ENCODE results near the gene SMAD6.

SMAD6 gene

GRCh38 chr15:66772604-66773128 lies 70.6 kb downstream of the SMAD6 start:
- no peak overlapping the region for H3K4me3 ChIP-seq (ENCODE audit: low read length in 2 of 2)
- peak overlapping the region; percentile 60 to 80 for H3K27ac ChIP-seq (ENCODE audit: low read depth in 2 of 2, low read length in 2 of 2)
- H3K4me1 ChIP-seq (ENCODE audit: control insufficient read depth in 2 of 2, insufficient read depth in 2 of 2, low read length in 2 of 2), result peaks cover 35 to 43% of the 10 kb centered on the region in 2 donors
- H3K27me3 ChIP-seq (ENCODE audit: control insufficient read depth in 2 of 2, insufficient read depth in 2 of 2, low read length in 2 of 2), result no peaks in the 10 kb centered on the region
- no peaks in the 10 kb centered on the region for H3K9me3 ChIP-seq (ENCODE audit: control insufficient read depth in 2 of 2, low read length in 2 of 2)
- peak overlapping the region in 1 of 2 donors; percentile 45 for H3K9ac ChIP-seq (ENCODE audit: low read depth in 1 of 2, low read length in 2 of 2)
- no peaks in the 10 kb centered on the region for H3K36me3 ChIP-seq (ENCODE audit: control insufficient read depth in 2 of 2, insufficient read depth in 2 of 2, low read length in 2 of 2)

GRCh38 chr15:66773129-66773873 lies 71.3 kb downstream of the SMAD6 start:
- Histone ChIP-seq H3K27me3 (ENCODE audit: control insufficient read depth in 2 of 2, insufficient read depth in 2 of 2, low read length in 2 of 2) (no peaks in the 10 kb centered on the region), H3K27ac (ENCODE audit: low read depth in 2 of 2, low read length in 2 of 2) (peak overlapping the region; percentile 60 to 80), H3K36me3 (ENCODE audit: control insufficient read depth in 2 of 2, insufficient read depth in 2 of 2, low read length in 2 of 2) (no peaks in the 10 kb centered on the region), H3K4me3 (ENCODE audit: low read length in 2 of 2) (no peak overlapping the region), H3K4me1 (ENCODE audit: control insufficient read depth in 2 of 2, insufficient read depth in 2 of 2, low read length in 2 of 2) (peaks cover 37 to 45% of the 10 kb centered on the region in 2 donors), H3K9me3 (ENCODE audit: control insufficient read depth in 2 of 2, low read length in 2 of 2) (no peaks in the 10 kb centered on the region), H3K9ac (ENCODE audit: low read depth in 1 of 2, low read length in 2 of 2) (peak overlapping the region in 1 of 2 donors; percentile 45)

- Histone ChIP-seq H3K4me3 (ENCODE audit: low read length in 2 of 2) (no peak overlapping the region), H3K27ac (ENCODE audit: low read depth in 2 of 2, low read length in 2 of 2) (peak overlapping the region; percentile 26 to 53), H3K9me3 (ENCODE audit: control insufficient read depth in 2 of 2, low read length in 2 of 2) (no peaks in the 10 kb centered on the region), H3K27me3 (ENCODE audit: control insufficient read depth in 2 of 2, insufficient read depth in 2 of 2, low read length in 2 of 2) (no peaks in the 10 kb centered on the region), H3K36me3 (ENCODE audit: control insufficient read depth in 2 of 2, insufficient read depth in 2 of 2, low read length in 2 of 2) (no peaks in the 10 kb centered on the region), H3K9ac (ENCODE audit: low read depth in 1 of 2, low read length in 2 of 2) (peak overlapping the region in 1 of 2 donors; percentile 32), H3K4me1 (ENCODE audit: control insufficient read depth in 2 of 2, insufficient read depth in 2 of 2, low read length in 2 of 2) (peaks cover 44 to 54% of the 10 kb centered on the region in 2 donors)
Observed at GRCh38 chr15:66774001-66774814, 72.2 kb downstream of the SMAD6 start.

- no peaks in the 10 kb centered on the region for H3K36me3 ChIP-seq (ENCODE audit: control insufficient read depth in 2 of 2, insufficient read depth in 2 of 2, low read length in 2 of 2)
- H3K4me1 ChIP-seq (ENCODE audit: control insufficient read depth in 2 of 2, insufficient read depth in 2 of 2, low read length in 2 of 2), result peaks cover 53 to 61% of the 10 kb centered on the region in 2 donors
- no peak overlapping the region for H3K9ac ChIP-seq (ENCODE audit: low read depth in 1 of 2, low read length in 2 of 2)
- H3K27me3 ChIP-seq (ENCODE audit: control insufficient read depth in 2 of 2, insufficient read depth in 2 of 2, low read length in 2 of 2), result no peaks in the 10 kb centered on the region
- no peaks in the 10 kb centered on the region for H3K9me3 ChIP-seq (ENCODE audit: control insufficient read depth in 2 of 2, low read length in 2 of 2)
- no peak overlapping the region for H3K4me3 ChIP-seq (ENCODE audit: low read length in 2 of 2)
- no peak overlapping the region for H3K27ac ChIP-seq (ENCODE audit: low read depth in 2 of 2, low read length in 2 of 2)
Observed at GRCh38 chr15:66775127-66776105, 73.4 kb downstream of the SMAD6 start.

GRCh38 chr15:66777054-66777453 lies 75.0 kb downstream of the SMAD6 start:
- Histone ChIP-seq H3K27ac (ENCODE audit: low read depth in 2 of 2, low read length in 2 of 2) (no peak overlapping the region), H3K4me1 (ENCODE audit: control insufficient read depth in 2 of 2, insufficient read depth in 2 of 2, low read length in 2 of 2) (peaks cover 45 to 52% of the 10 kb centered on the region in 2 donors), H3K9ac (ENCODE audit: low read depth in 1 of 2, low read length in 2 of 2) (no peak overlapping the region), H3K9me3 (ENCODE audit: control insufficient read depth in 2 of 2, low read length in 2 of 2) (no peaks in the 10 kb centered on the region), H3K4me3 (ENCODE audit: low read length in 2 of 2) (no peak overlapping the region), H3K36me3 (ENCODE audit: control insufficient read depth in 2 of 2, insufficient read depth in 2 of 2, low read length in 2 of 2) (no peaks in the 10 kb centered on the region), H3K27me3 (ENCODE audit: control insufficient read depth in 2 of 2, insufficient read depth in 2 of 2, low read length in 2 of 2) (no peaks in the 10 kb centered on the region)

- H3K27me3 ChIP-seq (ENCODE audit: control insufficient read depth in 2 of 2, insufficient read depth in 2 of 2, low read length in 2 of 2), result no peaks in the 10 kb centered on the region
Observed at GRCh38 chr15:66777596-66778313, 75.7 kb downstream of the SMAD6 start.

GRCh38 chr15:66778314-66778665 lies 76.3 kb downstream of the SMAD6 start:
- H3K9me3 ChIP-seq (ENCODE audit: control insufficient read depth in 2 of 2, low read length in 2 of 2), result no peaks in the 10 kb centered on the region
- H3K36me3 ChIP-seq (ENCODE audit: control insufficient read depth in 2 of 2, insufficient read depth in 2 of 2, low read length in 2 of 2), result peaks cover 0 to 2% of the 10 kb centered on the region in 2 donors
- peak overlapping the region in 1 of 2 donors; percentile 10 for H3K9ac ChIP-seq (ENCODE audit: low read depth in 1 of 2, low read length in 2 of 2)
- H3K4me3 ChIP-seq (ENCODE audit: low read length in 2 of 2), result no peak overlapping the region
- H3K27ac ChIP-seq (ENCODE audit: low read depth in 2 of 2, low read length in 2 of 2), result peak overlapping the region; percentile 72 to 77
- peaks cover 36 to 43% of the 10 kb centered on the region in 2 donors for H3K4me1 ChIP-seq (ENCODE audit: control insufficient read depth in 2 of 2, insufficient read depth in 2 of 2, low read length in 2 of 2)
- no peaks in the 10 kb centered on the region for H3K27me3 ChIP-seq (ENCODE audit: control insufficient read depth in 2 of 2, insufficient read depth in 2 of 2, low read length in 2 of 2)

More at GRCh38 chr15:66777596-66778313, 75.7 kb downstream of the SMAD6 start:
- H3K9ac ChIP-seq (ENCODE audit: low read depth in 1 of 2, low read length in 2 of 2), result no peak overlapping the region
- peaks cover 40 to 47% of the 10 kb centered on the region in 2 donors for H3K4me1 ChIP-seq (ENCODE audit: control insufficient read depth in 2 of 2, insufficient read depth in 2 of 2, low read length in 2 of 2)
- no peaks in the 10 kb centered on the region for H3K9me3 ChIP-seq (ENCODE audit: control insufficient read depth in 2 of 2, low read length in 2 of 2)
- peaks cover 0 to under 1% of the 10 kb centered on the region in 2 donors for H3K36me3 ChIP-seq (ENCODE audit: control insufficient read depth in 2 of 2, insufficient read depth in 2 of 2, low read length in 2 of 2)
- H3K27ac ChIP-seq (ENCODE audit: low read depth in 2 of 2, low read length in 2 of 2), result peak overlapping the region in 1 of 2 donors; percentile 77
- no peak overlapping the region for H3K4me3 ChIP-seq (ENCODE audit: low read length in 2 of 2)

GRCh38 chr15:66778716-66779115 lies 76.7 kb downstream of the SMAD6 start:
- Histone ChIP-seq H3K4me3 (ENCODE audit: low read length in 2 of 2) (no peak overlapping the region), H3K27me3 (ENCODE audit: control insufficient read depth in 2 of 2, insufficient read depth in 2 of 2, low read length in 2 of 2) (no peaks in the 10 kb centered on the region), H3K9me3 (ENCODE audit: control insufficient read depth in 2 of 2, low read length in 2 of 2) (no peaks in the 10 kb centered on the region), H3K4me1 (ENCODE audit: control insufficient read depth in 2 of 2, insufficient read depth in 2 of 2, low read length in 2 of 2) (peaks cover 32 to 38% of the 10 kb centered on the region in 2 donors), H3K9ac (ENCODE audit: low read depth in 1 of 2, low read length in 2 of 2) (peak overlapping the region in 1 of 2 donors; percentile 10), H3K27ac (ENCODE audit: low read depth in 2 of 2, low read length in 2 of 2) (peak overlapping the region; percentile 72 to 77), H3K36me3 (ENCODE audit: control insufficient read depth in 2 of 2, insufficient read depth in 2 of 2, low read length in 2 of 2) (peaks cover 0 to 2% of the 10 kb centered on the region in 2 donors)
